ENCODE results near the gene PITPNM3. TPM values are rescaled to one million over a fixed set of nuclear protein-coding genes. Genes with fewer than 3 reads are reported as not detected.

The PITPNM3 gene
- polyA plus RNA-seq, 1 donor from 2014 or later: 3.0 TPM

GRCh38 chr17:6546069-6546718, 10.2 kb downstream of the PITPNM3 start:
- TF ChIP-seq TAF1 (IDR thresholded peaks at IDR 0.05; ENCODE audit: low read depth): no peak
- no peak for TF ChIP-seq SMC3 (conservative IDR thresholded peaks at IDR 0.05; ENCODE audit: poor library complexity)
- no peak for TF ChIP-seq RAD21 (conservative IDR thresholded peaks at IDR 0.05)
- no peak for TF ChIP-seq EP300 (conservative IDR thresholded peaks at IDR 0.05; ENCODE audit: poor library complexity, severe bottlenecking)
- no peak for TF ChIP-seq CTCF (IDR thresholded peaks at IDR 0.05; ENCODE audit: poor library complexity, severe bottlenecking)
- no peak for TF ChIP-seq POLR2AphosphoS5 (IDR thresholded peaks at IDR 0.05)
- no peak for TF ChIP-seq EZH2 (IDR thresholded peaks at IDR 0.05; ENCODE audit: borderline replicate concordance, insufficient read depth, low read length, poor library complexity, severe bottlenecking)
- no peak for TF ChIP-seq REST (IDR thresholded peaks at IDR 0.05; ENCODE audit: borderline replicate concordance)
- no peak for TF ChIP-seq MXI1 (conservative IDR thresholded peaks at IDR 0.05; ENCODE audit: poor library complexity, severe bottlenecking)
- Histone ChIP-seq H3K27me3 (ENCODE audit: insufficient read depth, low read depth, low read length) (no peaks in the 10 kb centered on the region), H3F3A (ENCODE audit: insufficient read depth, low read length, poor library complexity, severe bottlenecking) (no peaks in the 10 kb centered on the region), H3K27ac (ENCODE audit: low read length) (no peak overlapping the region), H2AFZ (ENCODE audit: low read depth, low read length) (no peak overlapping the region), H3K4me2 (ENCODE audit: low read length) (no peak overlapping the region), H3K36me3 (ENCODE audit: insufficient read depth, low read length) (no peaks in the 10 kb centered on the region), H3K9ac (ENCODE audit: low read length) (no peak overlapping the region), H4K20me1 (ENCODE audit: insufficient read depth) (no peaks in the 10 kb centered on the region), H3K79me2 (replicated peaks; ENCODE audit: insufficient read depth, low read length) (no peaks in the 10 kb centered on the region), H3K9me2 (ENCODE audit: insufficient read depth, low read length) (no peaks in the 10 kb centered on the region), H3K4me3 (ENCODE audit: low read length) (no peak overlapping the region), H3K9me3 (ENCODE audit: low read length) (no peaks in the 10 kb centered on the region)

GRCh38 chr17:6545291-6545690, 11.1 kb downstream of the PITPNM3 start:
- Histone ChIP-seq H3K4me3 (ENCODE audit: low read length) (no peak overlapping the region), H3K79me2 (replicated peaks; ENCODE audit: insufficient read depth, low read length) (no peaks in the 10 kb centered on the region), H3K27ac (ENCODE audit: low read length) (no peak overlapping the region), H3K4me2 (ENCODE audit: low read length) (no peak overlapping the region), H3F3A (ENCODE audit: insufficient read depth, low read length, poor library complexity, severe bottlenecking) (no peaks in the 10 kb centered on the region), H3K36me3 (ENCODE audit: insufficient read depth, low read length) (no peaks in the 10 kb centered on the region), H4K20me1 (ENCODE audit: insufficient read depth) (no peaks in the 10 kb centered on the region), H2AFZ (ENCODE audit: low read depth, low read length) (no peak overlapping the region), H3K9me3 (ENCODE audit: low read length) (no peaks in the 10 kb centered on the region), H3K9ac (ENCODE audit: low read length) (no peak overlapping the region), H3K9me2 (ENCODE audit: insufficient read depth, low read length) (no peaks in the 10 kb centered on the region), H3K27me3 (ENCODE audit: insufficient read depth, low read depth, low read length) (no peaks in the 10 kb centered on the region)
- TF ChIP-seq TAF1 (IDR thresholded peaks at IDR 0.05; ENCODE audit: low read depth): no peak
- TF ChIP-seq SMC3 (conservative IDR thresholded peaks at IDR 0.05; ENCODE audit: poor library complexity): no peak
- no peak for TF ChIP-seq CTCF (IDR thresholded peaks at IDR 0.05; ENCODE audit: poor library complexity, severe bottlenecking)
- no peak for TF ChIP-seq EZH2 (IDR thresholded peaks at IDR 0.05; ENCODE audit: borderline replicate concordance, insufficient read depth, low read length, poor library complexity, severe bottlenecking)
- no peak for TF ChIP-seq MXI1 (conservative IDR thresholded peaks at IDR 0.05; ENCODE audit: poor library complexity, severe bottlenecking)
- no peak for TF ChIP-seq EP300 (conservative IDR thresholded peaks at IDR 0.05; ENCODE audit: poor library complexity, severe bottlenecking)
- no peak for TF ChIP-seq RAD21 (conservative IDR thresholded peaks at IDR 0.05)
- no peak for TF ChIP-seq POLR2AphosphoS5 (IDR thresholded peaks at IDR 0.05)
- no peak for TF ChIP-seq REST (IDR thresholded peaks at IDR 0.05; ENCODE audit: borderline replicate concordance)
